ENCODE measurements around the gene SMOC2. TPM values are rescaled to one million over a fixed set of nuclear protein-coding genes. Genes with fewer than 3 reads are reported as not detected.

SMOC2 gene
- polyA plus RNA-seq, 1 donor from 2014 or later: 0.50 TPM

- no peaks in the 10 kb centered on the region for H3K9me2 ChIP-seq (ENCODE audit: insufficient read depth, low read length)
- no peak overlapping the region for H2AFZ ChIP-seq (ENCODE audit: low read depth, low read length)
- H3F3A ChIP-seq (ENCODE audit: insufficient read depth, low read length, poor library complexity, severe bottlenecking): no peaks in the 10 kb centered on the region
- TF ChIP-seq MXI1 (conservative IDR thresholded peaks at IDR 0.05; ENCODE audit: poor library complexity, severe bottlenecking): no peak
- TF ChIP-seq EZH2 (IDR thresholded peaks at IDR 0.05; ENCODE audit: borderline replicate concordance, insufficient read depth, low read length, poor library complexity, severe bottlenecking): no peak
- TF ChIP-seq RAD21 (conservative IDR thresholded peaks at IDR 0.05): no peak
- TF ChIP-seq TAF1 (IDR thresholded peaks at IDR 0.05; ENCODE audit: low read depth): no peak
- no peak for TF ChIP-seq POLR2AphosphoS5 (IDR thresholded peaks at IDR 0.05)
- no peak for TF ChIP-seq EP300 (conservative IDR thresholded peaks at IDR 0.05; ENCODE audit: poor library complexity, severe bottlenecking)
- TF ChIP-seq REST (IDR thresholded peaks at IDR 0.05; ENCODE audit: borderline replicate concordance): no peak
- TF ChIP-seq SMC3 (conservative IDR thresholded peaks at IDR 0.05; ENCODE audit: poor library complexity): no peak
- TF ChIP-seq CTCF (IDR thresholded peaks at IDR 0.05; ENCODE audit: poor library complexity, severe bottlenecking): no peak
- no peak overlapping the region for H3K27ac ChIP-seq (ENCODE audit: low read length)
- no peak overlapping the region for H3K4me2 ChIP-seq (ENCODE audit: low read length)
- no peak overlapping the region for H3K9ac ChIP-seq (ENCODE audit: low read length)
- H3K79me2 ChIP-seq (replicated peaks; ENCODE audit: insufficient read depth, low read length): no peaks in the 10 kb centered on the region
- H4K20me1 ChIP-seq (ENCODE audit: insufficient read depth): no peaks in the 10 kb centered on the region
- no peaks in the 10 kb centered on the region for H3K27me3 ChIP-seq (ENCODE audit: insufficient read depth, low read depth, low read length)
- H3K36me3 ChIP-seq (ENCODE audit: insufficient read depth, low read length): no peaks in the 10 kb centered on the region
- no peaks in the 10 kb centered on the region for H3K9me3 ChIP-seq (ENCODE audit: low read length)
- no peak overlapping the region for H3K4me3 ChIP-seq (ENCODE audit: low read length)
Observed at GRCh38 chr6:168558686-168559085, 117.7 kb downstream of the SMOC2 start.

GRCh38 chr6:168559574-168560098 is 118.7 kb downstream of the SMOC2 start:
- no peaks in the 10 kb centered on the region for H3K9me2 ChIP-seq (ENCODE audit: insufficient read depth, low read length)
- H2AFZ ChIP-seq (ENCODE audit: low read depth, low read length): no peak overlapping the region
- no peaks in the 10 kb centered on the region for H3K79me2 ChIP-seq (replicated peaks; ENCODE audit: insufficient read depth, low read length)
- H3K36me3 ChIP-seq (ENCODE audit: insufficient read depth, low read length): no peaks in the 10 kb centered on the region
- no peaks in the 10 kb centered on the region for H3K9me3 ChIP-seq (ENCODE audit: low read length)
- H3K4me3 ChIP-seq (ENCODE audit: low read length): no peak overlapping the region
- no peaks in the 10 kb centered on the region for H4K20me1 ChIP-seq (ENCODE audit: insufficient read depth)
- no peaks in the 10 kb centered on the region for H3F3A ChIP-seq (ENCODE audit: insufficient read depth, low read length, poor library complexity, severe bottlenecking)
- H3K27ac ChIP-seq (ENCODE audit: low read length): no peak overlapping the region
- H3K4me2 ChIP-seq (ENCODE audit: low read length): no peak overlapping the region
- no peaks in the 10 kb centered on the region for H3K27me3 ChIP-seq (ENCODE audit: insufficient read depth, low read depth, low read length)
- TF ChIP-seq RAD21 (conservative IDR thresholded peaks at IDR 0.05): no peak
- TF ChIP-seq SMC3 (conservative IDR thresholded peaks at IDR 0.05; ENCODE audit: poor library complexity): no peak
- TF ChIP-seq EZH2 (IDR thresholded peaks at IDR 0.05; ENCODE audit: borderline replicate concordance, insufficient read depth, low read length, poor library complexity, severe bottlenecking): no peak
- no peak overlapping the region for H3K9ac ChIP-seq (ENCODE audit: low read length)
